Measurements from ENCODE around the gene SNRNP35. TPM values are rescaled to one million over a fixed set of nuclear protein-coding genes. Genes with fewer than 3 reads are reported as not detected.
"Not testable (repeated sequence)": the region's sequence is repeated elsewhere in the genome, so short reads cannot be mapped to it uniquely, and the experiment has no call there.

SNRNP35 gene
- total RNA-seq, 4 donors from 2014 or later: 12.3 to 21.6 (median 13.7) TPM

DNA sequence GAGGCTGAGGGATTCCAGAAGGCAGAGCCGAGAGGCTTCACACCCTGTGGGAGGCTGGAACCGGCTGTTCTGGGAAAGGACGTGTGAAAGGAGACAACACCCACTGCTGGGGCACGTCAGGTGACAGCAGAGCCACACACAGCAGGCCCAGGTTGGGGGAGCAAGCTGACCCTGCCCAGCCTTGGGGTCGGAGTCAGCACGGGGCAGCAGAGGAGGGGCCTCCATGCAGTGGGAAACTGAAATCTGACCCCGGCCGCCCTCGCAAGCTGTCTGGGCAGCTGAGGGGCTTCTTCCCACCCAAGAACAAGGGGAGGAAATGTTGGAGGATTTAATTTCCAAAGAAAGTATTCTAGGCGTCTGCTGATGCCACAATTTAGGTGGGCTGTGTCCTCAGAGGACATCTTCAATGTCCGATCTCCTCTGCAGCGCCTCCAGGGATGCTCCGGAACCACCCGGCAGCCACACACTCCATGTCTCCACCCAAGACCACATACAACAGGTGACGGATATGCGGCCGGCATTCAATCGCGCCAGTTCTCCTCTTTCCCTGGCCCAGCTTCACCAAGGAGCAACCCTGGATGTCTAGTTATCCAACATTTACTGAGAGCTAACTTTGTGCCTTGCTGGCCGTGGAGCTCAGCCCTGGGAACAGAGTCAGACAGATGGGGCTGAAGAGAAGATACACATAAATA is 30.7 kb downstream of the SNRNP35 start:
- H3K27ac ChIP-seq: no peak overlapping the region
- no peak overlapping the region for H3K4me3 ChIP-seq
- H3K36me3 ChIP-seq: peaks cover 0 to 5% (median 0%) of the 10 kb centered on the region in 3 donors
- no peaks in the 10 kb centered on the region for H3K27me3 ChIP-seq
- 82% methylated on average over 19 to 20 of the region's 20 CpGs for WGBS, 2 donors
- H3K9me3 ChIP-seq: no peaks in the 10 kb centered on the region
- intact Hi-C loops (cut with DNase I): no loop called here
- DNase-seq: no peak
- TF ChIP-seq, protein P1, sequence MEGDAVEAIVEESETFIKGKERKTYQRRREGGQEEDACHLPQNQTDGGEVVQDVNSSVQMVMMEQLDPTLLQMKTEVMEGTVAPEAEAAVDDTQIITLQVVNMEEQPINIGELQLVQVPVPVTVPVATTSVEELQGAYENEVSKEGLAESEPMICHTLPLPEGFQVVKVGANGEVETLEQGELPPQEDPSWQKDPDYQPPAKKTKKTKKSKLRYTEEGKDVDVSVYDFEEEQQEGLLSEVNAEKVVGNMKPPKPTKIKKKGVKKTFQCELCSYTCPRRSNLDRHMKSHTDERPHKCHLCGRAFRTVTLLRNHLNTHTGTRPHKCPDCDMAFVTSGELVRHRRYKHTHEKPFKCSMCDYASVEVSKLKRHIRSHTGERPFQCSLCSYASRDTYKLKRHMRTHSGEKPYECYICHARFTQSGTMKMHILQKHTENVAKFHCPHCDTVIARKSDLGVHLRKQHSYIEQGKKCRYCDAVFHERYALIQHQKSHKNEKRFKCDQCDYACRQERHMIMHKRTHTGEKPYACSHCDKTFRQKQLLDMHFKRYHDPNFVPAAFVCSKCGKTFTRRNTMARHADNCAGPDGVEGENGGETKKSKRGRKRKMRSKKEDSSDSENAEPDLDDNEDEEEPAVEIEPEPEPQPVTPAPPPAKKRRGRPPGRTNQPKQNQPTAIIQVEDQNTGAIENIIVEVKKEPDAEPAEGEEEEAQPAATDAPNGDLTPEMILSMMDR (IDR thresholded peaks at IDR 0.05): no peak
- no peaks in the 10 kb centered on the region for H3K4me1 ChIP-seq

DNA sequence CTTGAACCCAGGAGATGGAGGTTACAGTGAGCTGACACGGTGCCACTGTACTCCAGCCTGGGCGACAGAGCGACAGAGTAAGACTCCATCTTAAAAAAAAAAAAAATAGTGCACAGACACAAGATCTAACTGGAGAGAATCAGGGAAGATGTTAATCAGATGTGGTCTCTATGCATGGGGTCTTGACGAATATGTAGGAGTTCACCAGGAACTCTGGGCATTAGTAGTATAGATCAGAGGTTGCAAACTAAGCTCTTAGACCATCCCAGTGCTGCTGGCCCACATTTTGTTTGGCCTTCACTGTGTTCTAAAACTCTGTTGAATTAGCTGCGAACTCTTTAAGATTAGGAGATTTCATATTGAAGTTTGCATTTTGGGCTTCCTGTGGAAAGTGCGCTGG is 31.6 kb downstream of the SNRNP35 start:
- H3K4me3 ChIP-seq: no peak overlapping the region
- H3K9me3 ChIP-seq: no peaks in the 10 kb centered on the region
- no peak for DNase-seq
- intact Hi-C loops (cut with DNase I): no loop called here
- H3K4me1 ChIP-seq: no peaks in the 10 kb centered on the region
- TF ChIP-seq, protein P1 (IDR thresholded peaks at IDR 0.05): no peak
- no peak for TF ChIP-seq POLR2A (IDR thresholded peaks at IDR 0.05)
- no peak overlapping the region for H3K27ac ChIP-seq
- peaks cover 0 to 9% (median 0%) of the 10 kb centered on the region in 3 donors for H3K36me3 ChIP-seq
- no peaks in the 10 kb centered on the region for H3K27me3 ChIP-seq
- WGBS, 2 donors: 88 to 92% methylated on average over 6 of the region's 6 CpGs

DNA sequence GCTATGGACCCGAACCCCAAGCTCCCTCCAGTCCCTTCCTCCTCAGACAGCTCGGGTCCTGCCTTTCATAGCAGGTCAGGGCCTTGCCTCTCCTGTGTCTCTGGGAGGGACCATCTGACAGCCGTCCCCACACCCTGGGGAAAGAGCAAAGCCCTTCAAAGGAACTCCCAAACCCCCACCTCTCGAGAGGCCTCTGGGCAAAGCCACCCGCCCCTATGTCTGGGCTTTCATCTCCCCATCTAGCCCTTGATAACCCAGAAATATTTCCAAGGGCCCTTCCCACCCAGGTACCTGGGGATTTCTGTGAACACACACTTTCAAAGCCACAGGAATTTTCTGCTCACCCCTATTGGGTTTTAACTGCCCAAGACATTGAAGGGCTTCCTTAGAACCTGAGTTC is 32.1 kb downstream of the SNRNP35 start:
- 79 to 80% methylated on average over 4 to 5 of the region's 5 CpGs for WGBS, 2 donors

DNA sequence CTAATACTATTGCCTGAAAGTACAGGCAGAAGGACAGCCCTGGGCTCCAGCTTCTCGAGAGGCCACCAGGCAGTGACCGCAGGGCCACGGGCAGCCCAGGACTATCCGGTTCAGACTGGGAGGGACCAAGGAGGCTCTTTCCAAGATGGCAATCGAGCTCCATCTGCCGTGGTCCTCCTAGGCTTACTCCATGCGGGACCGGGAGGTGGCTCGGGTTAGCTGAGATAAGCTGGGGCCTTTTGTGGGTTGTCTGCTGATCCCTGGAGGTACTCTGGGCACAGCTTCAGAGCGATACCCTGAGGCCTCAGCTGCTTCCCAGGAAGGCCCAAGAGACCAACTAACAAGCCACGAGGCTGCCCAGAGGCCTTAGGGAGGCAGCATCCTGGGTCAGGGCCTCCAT is 33.1 kb downstream of the SNRNP35 start:
- Histone ChIP-seq H3K27ac (no peak overlapping the region), H3K4me1 (no peaks in the 10 kb centered on the region), H3K36me3 (peaks cover 0 to 22% (median 0%) of the 10 kb centered on the region in 3 donors), H3K9me3 (no peaks in the 10 kb centered on the region), H3K27me3 (no peaks in the 10 kb centered on the region), H3K4me3 (no peak overlapping the region)
- intact Hi-C loops (cut with DNase I): no loop called here
- TF ChIP-seq, protein P1 (IDR thresholded peaks at IDR 0.05): no peak
- no peak for TF ChIP-seq POLR2A (IDR thresholded peaks at IDR 0.05)
- DNase-seq: no peak
- WGBS, 2 donors: 89 to 92% methylated on average over 3 to 9 of the region's 11 CpGs

More for the DNA sequence above, 32.1 kb downstream of the SNRNP35 start:
- no peak overlapping the region for H3K4me3 ChIP-seq
- H3K36me3 ChIP-seq: peaks cover 0 to 14% (median 0%) of the 10 kb centered on the region in 3 donors
- DNase-seq: no peak
- H3K27ac ChIP-seq: no peak overlapping the region
- no peak for TF ChIP-seq POLR2A (IDR thresholded peaks at IDR 0.05)
- TF ChIP-seq, protein P1 (IDR thresholded peaks at IDR 0.05): no peak
- H3K4me1 ChIP-seq: no peaks in the 10 kb centered on the region
- intact Hi-C loops (cut with DNase I): no loop called here
- H3K9me3 ChIP-seq: no peaks in the 10 kb centered on the region
- H3K27me3 ChIP-seq: no peaks in the 10 kb centered on the region

DNA sequence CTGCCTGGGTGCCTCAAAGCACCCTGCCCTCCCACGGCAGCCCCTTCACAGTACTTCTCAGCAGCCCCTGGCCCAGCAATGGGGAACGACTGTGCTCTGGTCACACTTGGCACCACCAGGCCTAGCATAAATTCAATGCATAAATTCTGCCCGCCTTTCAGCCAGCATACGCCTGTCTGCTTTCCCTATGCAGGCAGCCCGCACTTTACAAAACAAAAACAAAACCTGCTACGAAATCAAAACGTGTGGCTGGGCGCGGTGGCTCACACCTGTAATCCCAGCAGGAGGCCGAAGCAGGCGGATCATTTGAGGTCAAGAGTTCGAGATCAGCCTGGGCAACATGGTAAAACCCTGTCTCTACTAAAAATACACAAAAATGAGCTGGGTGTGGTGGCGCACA is 33.5 kb downstream of the SNRNP35 start:
- no peak for DNase-seq
- intact Hi-C loops (cut with DNase I): no loop called here
- no peak overlapping the region for H3K27ac ChIP-seq
- H3K9me3 ChIP-seq: no peaks in the 10 kb centered on the region
- no peak overlapping the region for H3K4me3 ChIP-seq
- H3K4me1 ChIP-seq: no peaks in the 10 kb centered on the region
- 86 to 91% methylated on average over 11 to 13 of the region's 13 CpGs for WGBS, 2 donors
- H3K36me3 ChIP-seq: peaks cover 0 to 26% (median 0%) of the 10 kb centered on the region in 3 donors
- H3K27me3 ChIP-seq: no peaks in the 10 kb centered on the region
- TF ChIP-seq, protein P1 (IDR thresholded peaks at IDR 0.05): no peak
- no peak for TF ChIP-seq POLR2A (IDR thresholded peaks at IDR 0.05)

DNA sequence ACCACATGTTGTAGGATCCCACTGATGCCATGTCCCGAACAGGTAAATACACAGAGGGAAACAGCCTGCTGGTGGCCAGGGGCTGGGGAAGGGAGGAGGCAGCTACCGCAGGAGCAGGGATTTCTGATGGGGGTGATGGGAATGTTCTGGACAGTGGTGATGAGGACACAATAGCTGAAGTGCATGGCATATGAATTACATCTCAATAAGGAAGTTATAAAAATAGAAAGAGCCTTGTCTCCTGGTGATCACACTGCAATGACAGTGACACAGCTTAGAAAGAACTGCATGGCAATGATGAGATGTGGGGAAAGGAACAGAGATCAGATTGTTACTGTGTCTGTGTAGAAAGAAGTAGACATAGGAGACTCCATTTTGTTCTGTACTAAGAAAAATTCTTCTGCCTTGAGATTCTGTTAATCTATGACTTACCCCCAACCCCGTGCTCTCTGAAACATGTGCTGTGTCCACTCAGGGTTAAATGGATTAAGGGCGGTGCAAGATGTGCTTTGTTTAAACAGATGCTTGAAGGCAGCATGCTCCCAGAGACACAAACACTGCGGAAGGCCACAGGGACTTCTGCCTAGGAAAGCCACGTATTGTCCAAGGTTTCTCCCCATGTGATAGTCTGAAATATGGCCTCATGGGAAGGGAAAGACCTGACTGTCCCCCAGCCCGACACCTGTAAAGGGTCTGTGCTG is 34.5 kb downstream of the SNRNP35 start:
- DNase-seq; intact Hi-C loops (cut with DNase I); H3K4me3 ChIP-seq; H3K9me3 ChIP-seq; H3K27ac ChIP-seq; H3K27me3 ChIP-seq; H3K4me1 ChIP-seq: not testable (repeated sequence)
- peaks cover 0 to 36% (median 4%) of the 10 kb centered on the region in 3 donors for H3K36me3 ChIP-seq
- 80 to 94% methylated on average over 4 to 6 of the region's 7 CpGs for WGBS, 2 donors

Data from esophagus squamous epithelium (tissue), 5 donors.